ENCODE measurements around the gene CCSER1. TPM values are rescaled to one million over a fixed set of nuclear protein-coding genes. Genes with fewer than 3 reads are reported as not detected.

The CCSER1 gene
- total and polyA plus RNA-seq, 2 experiments from 2014 or later, result 2.9 to 3.4 TPM

DNA sequence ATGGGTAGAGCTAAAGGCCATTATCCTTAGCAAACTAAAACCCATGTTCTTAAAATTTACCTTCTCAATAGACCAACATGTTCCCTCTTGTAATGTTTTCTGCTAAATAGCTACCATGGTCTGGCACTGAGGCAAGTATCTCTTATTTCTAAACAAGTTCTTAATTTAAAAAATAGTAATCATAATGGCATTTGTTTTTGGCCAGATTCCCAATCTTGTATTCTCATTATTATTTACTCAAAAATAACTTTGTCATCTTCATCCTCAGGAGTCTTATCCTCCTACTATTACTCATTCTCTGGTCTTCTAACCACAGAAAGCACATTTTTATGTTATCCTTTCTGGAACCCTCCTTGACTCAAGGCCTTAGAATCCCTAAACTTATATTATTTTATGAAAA lies 931.2 kb downstream of the CCSER1 start:
- Histone ChIP-seq H3K27me3 (ENCODE audit: insufficient read depth) (no peaks in the 10 kb centered on the region), H3K4me2 (no peak overlapping the region), H3K36me3 (ENCODE audit: insufficient read depth) (peaks cover 3% of the 10 kb centered on the region; the same call in 1 of the 2 replicates), H3K4me1 (ENCODE audit: insufficient read depth) (peaks cover 8% of the 10 kb centered on the region), H2AFZ (no peak overlapping the region), H3K4me3 (no peak overlapping the region), H3F3A (replicated peaks; ENCODE audit: low read depth) (no peaks in the 10 kb centered on the region), H3K27ac (ENCODE audit: low read depth) (no peak overlapping the region), H3K79me2 (replicated peaks; ENCODE audit: insufficient read depth) (no peaks in the 10 kb centered on the region), H4K20me1 (replicated peaks; ENCODE audit: insufficient read depth) (no peaks in the 10 kb centered on the region), H3K9me2 (ENCODE audit: insufficient read depth) (no peaks in the 10 kb centered on the region)
- TF ChIP-seq POLR2AphosphoS5 (IDR thresholded peaks at IDR 0.05; ENCODE audit: low read depth), result no peak
- no peak for TF ChIP-seq ZNF331 (CRISPR knock-in tag; IDR thresholded peaks at IDR 0.05; ENCODE audit: low read depth)
- no peak for TF ChIP-seq EZH2phosphoT487 (IDR thresholded peaks at IDR 0.05; ENCODE audit: unreplicated experiment)
- TF ChIP-seq, protein P1, sequence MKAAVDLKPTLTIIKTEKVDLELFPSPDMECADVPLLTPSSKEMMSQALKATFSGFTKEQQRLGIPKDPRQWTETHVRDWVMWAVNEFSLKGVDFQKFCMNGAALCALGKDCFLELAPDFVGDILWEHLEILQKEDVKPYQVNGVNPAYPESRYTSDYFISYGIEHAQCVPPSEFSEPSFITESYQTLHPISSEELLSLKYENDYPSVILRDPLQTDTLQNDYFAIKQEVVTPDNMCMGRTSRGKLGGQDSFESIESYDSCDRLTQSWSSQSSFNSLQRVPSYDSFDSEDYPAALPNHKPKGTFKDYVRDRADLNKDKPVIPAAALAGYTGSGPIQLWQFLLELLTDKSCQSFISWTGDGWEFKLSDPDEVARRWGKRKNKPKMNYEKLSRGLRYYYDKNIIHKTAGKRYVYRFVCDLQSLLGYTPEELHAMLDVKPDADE (IDR thresholded peaks at IDR 0.05), result no peak
- TF ChIP-seq EZH2 (IDR thresholded peaks at IDR 0.05; ENCODE audit: low read depth, unreplicated experiment), result no peak
- TF ChIP-seq, protein P2, sequence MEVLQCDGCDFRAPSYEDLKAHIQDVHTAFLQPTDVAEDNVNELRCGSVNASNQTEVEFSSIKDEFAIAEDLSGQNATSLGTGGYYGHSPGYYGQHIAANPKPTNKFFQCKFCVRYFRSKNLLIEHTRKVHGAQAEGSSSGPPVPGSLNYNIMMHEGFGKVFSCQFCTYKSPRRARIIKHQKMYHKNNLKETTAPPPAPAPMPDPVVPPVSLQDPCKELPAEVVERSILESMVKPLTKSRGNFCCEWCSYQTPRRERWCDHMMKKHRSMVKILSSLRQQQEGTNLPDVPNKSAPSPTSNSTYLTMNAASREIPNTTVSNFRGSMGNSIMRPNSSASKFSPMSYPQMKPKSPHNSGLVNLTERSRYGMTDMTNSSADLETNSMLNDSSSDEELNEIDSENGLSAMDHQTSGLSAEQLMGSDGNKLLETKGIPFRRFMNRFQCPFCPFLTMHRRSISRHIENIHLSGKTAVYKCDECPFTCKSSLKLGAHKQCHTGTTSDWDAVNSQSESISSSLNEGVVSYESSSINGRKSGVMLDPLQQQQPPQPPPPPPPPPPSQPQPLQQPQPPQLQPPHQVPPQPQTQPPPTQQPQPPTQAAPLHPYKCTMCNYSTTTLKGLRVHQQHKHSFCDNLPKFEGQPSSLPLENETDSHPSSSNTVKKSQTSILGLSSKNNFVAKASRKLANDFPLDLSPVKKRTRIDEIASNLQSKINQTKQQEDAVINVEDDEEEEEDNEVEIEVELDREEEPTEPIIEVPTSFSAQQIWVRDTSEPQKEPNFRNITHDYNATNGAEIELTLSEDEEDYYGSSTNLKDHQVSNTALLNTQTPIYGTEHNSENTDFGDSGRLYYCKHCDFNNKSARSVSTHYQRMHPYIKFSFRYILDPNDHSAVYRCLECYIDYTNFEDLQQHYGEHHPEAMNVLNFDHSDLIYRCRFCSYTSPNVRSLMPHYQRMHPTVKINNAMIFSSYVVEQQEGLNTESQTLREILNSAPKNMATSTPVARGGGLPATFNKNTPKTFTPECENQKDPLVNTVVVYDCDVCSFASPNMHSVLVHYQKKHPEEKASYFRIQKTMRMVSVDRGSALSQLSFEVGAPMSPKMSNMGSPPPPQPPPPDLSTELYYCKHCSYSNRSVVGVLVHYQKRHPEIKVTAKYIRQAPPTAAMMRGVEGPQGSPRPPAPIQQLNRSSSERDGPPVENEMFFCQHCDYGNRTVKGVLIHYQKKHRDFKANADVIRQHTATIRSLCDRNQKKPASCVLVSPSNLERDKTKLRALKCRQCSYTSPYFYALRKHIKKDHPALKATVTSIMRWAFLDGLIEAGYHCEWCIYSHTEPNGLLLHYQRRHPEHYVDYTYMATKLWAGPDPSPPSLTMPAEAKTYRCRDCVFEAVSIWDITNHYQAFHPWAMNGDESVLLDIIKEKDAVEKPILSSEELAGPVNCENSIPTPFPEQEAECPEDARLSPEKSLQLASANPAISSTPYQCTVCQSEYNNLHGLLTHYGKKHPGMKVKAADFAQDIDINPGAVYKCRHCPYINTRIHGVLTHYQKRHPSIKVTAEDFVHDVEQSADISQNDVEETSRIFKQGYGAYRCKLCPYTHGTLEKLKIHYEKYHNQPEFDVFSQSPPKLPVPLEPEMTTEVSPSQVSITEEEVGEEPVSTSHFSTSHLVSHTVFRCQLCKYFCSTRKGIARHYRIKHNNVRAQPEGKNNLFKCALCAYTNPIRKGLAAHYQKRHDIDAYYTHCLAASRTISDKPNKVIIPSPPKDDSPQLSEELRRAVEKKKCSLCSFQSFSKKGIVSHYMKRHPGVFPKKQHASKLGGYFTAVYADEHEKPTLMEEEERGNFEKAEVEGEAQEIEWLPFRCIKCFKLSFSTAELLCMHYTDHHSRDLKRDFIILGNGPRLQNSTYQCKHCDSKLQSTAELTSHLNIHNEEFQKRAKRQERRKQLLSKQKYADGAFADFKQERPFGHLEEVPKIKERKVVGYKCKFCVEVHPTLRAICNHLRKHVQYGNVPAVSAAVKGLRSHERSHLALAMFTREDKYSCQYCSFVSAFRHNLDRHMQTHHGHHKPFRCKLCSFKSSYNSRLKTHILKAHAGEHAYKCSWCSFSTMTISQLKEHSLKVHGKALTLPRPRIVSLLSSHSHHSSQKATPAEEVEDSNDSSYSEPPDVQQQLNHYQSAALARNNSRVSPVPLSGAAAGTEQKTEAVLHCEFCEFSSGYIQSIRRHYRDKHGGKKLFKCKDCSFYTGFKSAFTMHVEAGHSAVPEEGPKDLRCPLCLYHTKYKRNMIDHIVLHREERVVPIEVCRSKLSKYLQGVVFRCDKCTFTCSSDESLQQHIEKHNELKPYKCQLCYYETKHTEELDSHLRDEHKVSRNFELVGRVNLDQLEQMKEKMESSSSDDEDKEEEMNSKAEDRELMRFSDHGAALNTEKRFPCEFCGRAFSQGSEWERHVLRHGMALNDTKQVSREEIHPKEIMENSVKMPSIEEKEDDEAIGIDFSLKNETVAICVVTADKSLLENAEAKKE (CRISPR knock-in tag; IDR thresholded peaks at IDR 0.05), result no peak
- no peak for TF ChIP-seq ZNF114 (CRISPR knock-in tag; IDR thresholded peaks at IDR 0.05)
- TF ChIP-seq, protein P3, sequence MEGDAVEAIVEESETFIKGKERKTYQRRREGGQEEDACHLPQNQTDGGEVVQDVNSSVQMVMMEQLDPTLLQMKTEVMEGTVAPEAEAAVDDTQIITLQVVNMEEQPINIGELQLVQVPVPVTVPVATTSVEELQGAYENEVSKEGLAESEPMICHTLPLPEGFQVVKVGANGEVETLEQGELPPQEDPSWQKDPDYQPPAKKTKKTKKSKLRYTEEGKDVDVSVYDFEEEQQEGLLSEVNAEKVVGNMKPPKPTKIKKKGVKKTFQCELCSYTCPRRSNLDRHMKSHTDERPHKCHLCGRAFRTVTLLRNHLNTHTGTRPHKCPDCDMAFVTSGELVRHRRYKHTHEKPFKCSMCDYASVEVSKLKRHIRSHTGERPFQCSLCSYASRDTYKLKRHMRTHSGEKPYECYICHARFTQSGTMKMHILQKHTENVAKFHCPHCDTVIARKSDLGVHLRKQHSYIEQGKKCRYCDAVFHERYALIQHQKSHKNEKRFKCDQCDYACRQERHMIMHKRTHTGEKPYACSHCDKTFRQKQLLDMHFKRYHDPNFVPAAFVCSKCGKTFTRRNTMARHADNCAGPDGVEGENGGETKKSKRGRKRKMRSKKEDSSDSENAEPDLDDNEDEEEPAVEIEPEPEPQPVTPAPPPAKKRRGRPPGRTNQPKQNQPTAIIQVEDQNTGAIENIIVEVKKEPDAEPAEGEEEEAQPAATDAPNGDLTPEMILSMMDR (conservative IDR thresholded peaks at IDR 0.05; ENCODE audit: low read depth in 2 of 2), result no peak
- TF ChIP-seq REST (IDR thresholded peaks at IDR 0.05; ENCODE audit: unreplicated experiment), result no peak
- Mint-ChIP-seq H3K4me3 (no peak overlapping the region), H3K9me3 (no peaks in the 10 kb centered on the region; the same call in 2 of the 3 replicates), H3K27me3 (ENCODE audit: insufficient read depth, low read depth, poor library complexity) (no peaks in the 10 kb centered on the region), H3K36me3 (ENCODE audit: low read depth) (no peaks in the 10 kb centered on the region), H3K27ac (no peak overlapping the region), H3K4me1 (peaks cover 6% of the 10 kb centered on the region; the same call in 1 of the 3 replicates)
- ATAC-seq (no peak), DNase-seq (ENCODE audit: low spot score) (no peak)
